Activated CD4-positive, alpha-beta T cell treated with anti-CD3 and anti-CD28 coated beads, Interleukin-2, amount 50 U/mL, for 1 hour (primary cell): Measurements from ENCODE around the gene PMS1.
A peak's percentile ranks its signal among the peaks of the same experiment; 100 is the strongest.
"Not testable (repeated sequence)": the region's sequence is repeated elsewhere in the genome, so short reads cannot be mapped to it uniquely, and the experiment has no call there.

Experiments
- DNase-seq: peaks from one replicate; pipeline ENCODE4 v3.0.0-alpha.2; 2020

PMS1 gene

DNA sequence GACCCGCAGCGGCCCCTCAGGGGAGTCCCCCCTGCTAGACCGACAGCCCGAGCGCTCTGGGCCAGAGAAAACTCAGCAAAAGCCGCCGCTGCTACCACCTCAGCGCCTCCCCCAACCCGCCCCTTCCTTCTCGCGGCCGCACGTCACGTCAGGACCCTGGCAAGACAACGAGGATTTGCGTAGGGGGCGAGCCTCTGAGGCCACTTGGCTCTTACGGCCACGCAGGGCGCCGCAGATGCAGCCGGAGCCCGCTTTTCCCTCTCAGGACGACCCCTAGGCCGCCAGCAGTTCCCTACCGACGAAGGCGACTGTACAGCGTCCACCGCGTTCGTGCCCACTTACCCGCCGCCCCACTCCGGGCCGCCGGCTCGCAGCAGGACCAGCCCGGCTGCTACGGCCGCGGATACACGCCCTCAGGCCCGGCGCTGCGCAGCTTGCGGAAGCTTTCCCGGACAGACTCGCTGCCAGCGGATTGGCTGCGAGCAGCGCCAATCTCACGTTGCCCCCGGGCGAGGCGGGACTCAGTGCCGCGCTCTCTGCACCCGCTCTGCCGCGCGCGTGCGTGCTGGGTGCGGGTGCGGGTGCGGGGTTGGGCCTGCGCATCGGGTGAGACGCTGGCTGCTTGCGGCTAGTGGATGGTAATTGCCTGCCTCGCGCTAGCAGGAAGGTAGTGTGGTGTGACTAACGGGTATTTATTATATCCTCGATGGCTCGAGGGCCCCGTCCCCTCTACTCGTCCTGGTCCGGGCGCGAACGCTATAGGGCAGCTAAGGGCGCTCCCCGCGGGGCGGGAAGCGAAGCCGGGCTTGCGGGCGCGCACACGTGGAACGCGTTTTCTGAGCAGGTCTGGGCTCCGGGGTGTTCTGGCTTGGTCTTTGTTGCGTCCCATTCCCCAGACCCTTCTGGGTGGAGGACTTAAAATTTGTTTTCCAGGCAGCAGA, at the start of gene PMS1, which contains the start of gene ORMDL1:
Gene PMS1 (plus strand): TSS at position 524 of the 941 bp plus-strand sequence. CDS start 7,360 bp downstream, outside the sequence.
Gene ORMDL1 (minus strand): TSS at position 413 of the 941 bp plus-strand sequence. CDS start 1,744 bp downstream, outside the sequence.
- peak; percentile 91 for DNase-seq

DNA sequence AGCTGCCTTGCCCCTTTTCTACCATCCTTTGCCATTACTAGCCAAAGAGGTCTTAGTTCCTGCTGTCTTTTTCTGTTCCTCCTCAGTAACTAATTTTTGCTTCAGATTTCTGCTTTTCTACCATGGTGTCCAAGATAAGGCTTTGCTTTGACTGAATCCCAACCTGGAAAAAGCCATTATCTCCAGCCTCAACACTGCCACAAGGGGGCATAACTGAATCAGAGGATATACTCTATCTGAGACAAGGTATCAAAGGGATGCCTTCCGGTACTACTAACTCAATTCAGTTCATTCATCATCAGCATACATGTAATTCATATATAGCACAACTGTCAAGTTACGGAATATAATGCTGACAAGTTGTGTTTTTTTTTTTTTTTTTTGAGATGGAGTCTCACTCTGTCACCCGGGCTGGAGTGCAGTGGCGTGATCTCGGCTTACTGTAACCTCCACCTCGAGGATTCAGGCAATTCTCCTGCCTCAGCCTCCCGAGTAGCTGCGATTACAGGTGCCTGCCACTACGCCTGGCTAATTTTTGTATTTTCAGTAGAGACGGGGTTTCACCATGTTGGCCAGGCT, 33.1 kb upstream of the PMS1 start:
- peak; percentile 34 for DNase-seq

- DNase-seq, result no peak
Measured at GRCh38 chr2:189756311-189756952, 27.8 kb upstream of the PMS1 start.

DNA sequence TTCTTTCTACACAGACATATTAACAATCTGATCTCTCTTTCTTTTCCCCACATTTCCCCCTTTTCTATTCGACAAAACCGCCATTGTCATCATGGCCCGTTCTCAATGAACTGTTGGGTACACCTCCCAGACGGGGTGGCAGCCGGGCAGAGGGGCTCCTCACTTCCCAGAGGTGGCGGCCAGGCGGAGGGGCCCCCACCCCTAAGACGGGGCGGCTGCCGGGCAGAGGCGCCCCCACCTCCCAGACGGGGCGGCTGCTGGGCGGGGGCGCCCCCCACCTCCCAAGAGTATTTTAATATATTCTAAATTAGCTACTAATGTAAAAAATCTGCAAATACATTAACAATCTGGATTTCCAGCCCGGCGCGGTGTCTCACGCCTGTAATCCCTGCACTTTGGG, 24.1 kb upstream of the PMS1 start:
- DNase-seq, result not testable (repeated sequence)

- no peak for DNase-seq
Measured at GRCh38 chr2:189762229-189762550, 22.1 kb upstream of the PMS1 start.

- DNase-seq, result peak; percentile 94
Measured at GRCh38 chr2:189762551-189763298, 21.5 kb upstream of the PMS1 start, which contains the start of gene OSGEPL1. OSGEPL1 (minus strand) TSS chr2:189762792; CDS start chr2:189761640, 1,152 bp downstream.

GRCh38 chr2:189763908-189764661, 20.2 kb upstream of the PMS1 start:
- DNase-seq, result no peak

- no peak for DNase-seq
Measured at GRCh38 chr2:189770590-189771322, 13.5 kb upstream of the PMS1 start.

DNA sequence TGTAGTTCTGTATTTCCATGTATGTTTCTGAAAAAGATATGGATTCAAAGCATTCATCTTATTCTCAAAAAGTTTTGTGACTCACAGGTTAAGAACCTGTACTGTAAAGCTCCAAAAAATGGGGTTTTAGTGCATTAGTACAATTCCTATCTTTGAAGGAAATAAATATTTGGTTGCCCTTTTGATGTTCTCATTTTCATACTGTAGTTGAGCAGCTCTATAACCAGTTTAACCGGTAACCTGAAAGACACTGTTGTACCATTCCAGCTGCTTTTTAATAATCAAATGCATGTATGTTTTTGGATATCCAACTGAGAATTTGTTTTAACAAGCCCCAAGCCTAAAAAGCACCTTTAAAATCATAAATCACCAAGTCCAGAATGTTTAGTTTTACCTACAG, 12.0 kb upstream of the PMS1 start:
- no peak for DNase-seq

DNA sequence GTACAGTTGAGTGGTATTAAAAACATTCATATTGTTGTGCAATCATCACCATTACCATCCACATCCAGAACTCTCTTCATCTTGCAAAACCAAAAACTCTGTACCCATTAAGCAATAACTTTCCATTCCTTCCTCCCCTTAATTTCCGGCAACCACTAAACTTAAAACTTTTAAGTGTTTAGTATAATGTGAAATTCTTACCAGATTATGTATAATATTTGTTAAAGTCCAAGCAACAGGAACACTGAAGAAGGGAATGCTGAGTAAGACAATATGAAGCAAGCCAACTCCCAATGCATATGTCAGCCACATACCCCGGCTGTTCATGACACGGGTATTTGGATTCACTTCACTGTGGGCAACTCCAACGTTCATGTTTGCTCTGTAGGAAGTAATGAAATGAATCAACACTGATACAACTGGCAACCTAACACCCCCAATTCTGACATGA, 2.0 kb upstream of the PMS1 start:
- no peak for DNase-seq

DNA sequence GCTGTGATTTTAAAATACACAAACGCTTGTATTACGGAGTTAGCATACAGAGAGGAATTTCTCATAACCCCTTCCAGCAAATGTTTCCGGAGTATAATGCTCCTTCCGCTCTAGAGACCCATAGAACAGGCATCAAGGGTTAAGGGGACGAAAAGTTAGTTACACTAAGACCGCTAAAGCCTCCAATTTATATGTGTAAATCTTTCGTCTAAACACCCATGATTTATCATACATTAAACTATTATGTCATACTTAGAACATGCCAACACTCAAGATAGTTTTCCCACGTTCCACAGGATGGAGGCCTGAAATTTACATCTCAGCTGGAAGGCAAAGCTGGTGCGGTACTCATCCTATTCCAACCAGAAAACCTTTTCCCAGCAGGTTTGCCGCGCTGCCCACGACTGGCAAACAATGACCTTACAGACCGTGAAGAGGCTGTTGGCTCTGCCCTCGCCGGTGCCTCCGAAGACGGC, 761 bp upstream of the PMS1 start:
- no peak for DNase-seq

DNA sequence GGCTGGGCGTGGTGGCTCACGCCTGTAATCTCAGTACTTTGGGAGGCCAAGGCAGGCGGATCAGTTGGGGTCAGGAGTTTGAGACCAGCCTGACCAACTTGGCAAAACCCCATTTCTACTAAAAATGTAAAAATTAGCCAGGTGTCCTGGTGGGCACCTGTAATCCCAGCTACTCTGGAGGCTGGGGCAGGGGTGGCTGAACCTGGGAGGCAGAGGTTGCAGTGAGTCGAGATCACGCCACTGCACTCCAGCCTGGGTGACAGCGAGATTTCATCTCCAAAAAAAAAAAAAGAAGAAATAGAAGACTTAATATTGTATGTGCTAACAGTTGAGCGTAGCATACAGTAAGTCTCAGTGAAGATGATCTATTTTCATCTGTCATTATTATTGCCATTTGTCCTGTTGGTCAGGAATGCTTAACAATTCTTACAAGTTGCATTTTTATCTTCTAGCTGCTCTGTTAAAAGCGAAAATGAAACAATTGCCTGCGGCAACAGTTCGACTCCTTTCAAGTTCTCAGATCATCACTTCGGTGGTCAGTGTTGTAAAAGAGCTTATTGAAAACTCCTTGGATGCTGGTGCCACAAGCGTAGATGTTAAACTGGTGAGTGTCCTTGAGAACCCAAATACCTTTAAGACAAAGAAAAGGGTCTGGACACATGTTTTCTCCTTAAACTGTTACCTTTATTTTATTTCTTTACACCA, 7.2 kb downstream of the PMS1 start:
- DNase-seq, result no peak

- DNase-seq, result no peak
Measured at GRCh38 chr2:189794310-189794709, 10.1 kb downstream of the PMS1 start.

- no peak for DNase-seq
Measured at GRCh38 chr2:189797902-189798301, 13.7 kb downstream of the PMS1 start.

GRCh38 chr2:189798312-189799029, 14.2 kb downstream of the PMS1 start:
- no peak for DNase-seq

- no peak for DNase-seq
Measured at GRCh38 chr2:189799030-189799331, 14.7 kb downstream of the PMS1 start.

GRCh38 chr2:189799531-189799930, 15.3 kb downstream of the PMS1 start:
- DNase-seq, result no peak

- no peak for DNase-seq
Measured at GRCh38 chr2:189802396-189802912, 18.2 kb downstream of the PMS1 start.

DNA sequence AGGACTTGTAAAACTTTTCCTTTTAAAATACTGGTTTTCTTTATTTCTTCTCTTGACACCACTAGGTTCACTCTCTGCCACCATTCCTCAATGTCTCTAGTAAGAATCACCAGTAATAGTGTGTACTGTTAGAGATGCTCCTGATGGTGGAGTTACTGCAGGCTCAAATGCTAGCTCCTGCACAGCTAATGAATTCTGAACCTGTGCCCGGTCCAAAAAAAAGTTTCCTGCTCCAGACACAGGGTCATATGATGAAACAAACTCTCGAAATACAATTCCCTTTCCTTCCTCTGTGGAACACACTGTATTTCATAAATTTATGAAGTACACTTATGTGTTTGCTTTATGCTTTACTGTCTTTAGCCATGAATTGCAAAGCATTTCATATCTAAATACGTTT, 19.2 kb downstream of the PMS1 start:
- no peak for DNase-seq
